ENCODE data around the gene TOM1.

The TOM1 gene

DNA sequence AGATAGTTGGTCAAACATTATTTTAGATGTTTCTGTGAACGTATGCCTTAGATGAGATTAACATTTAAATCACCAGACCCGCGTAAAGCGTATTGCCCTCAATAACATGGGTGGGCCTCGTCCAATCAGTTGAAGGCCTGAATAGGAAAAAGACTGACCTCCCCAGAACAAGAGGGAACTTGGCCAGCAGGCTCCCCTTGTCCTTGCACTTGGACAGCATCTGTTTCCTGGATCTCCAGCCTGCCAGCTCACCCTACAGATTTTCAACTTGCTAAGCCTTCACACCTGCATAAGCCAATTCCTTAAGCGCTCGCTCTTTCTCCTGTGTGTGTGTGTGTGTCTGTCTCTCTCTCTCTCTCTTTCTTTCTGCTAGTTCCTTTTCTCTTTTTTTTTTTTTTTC is 8.2 kb downstream of the TOM1 start:
- DNase-seq, result no peak

DNA sequence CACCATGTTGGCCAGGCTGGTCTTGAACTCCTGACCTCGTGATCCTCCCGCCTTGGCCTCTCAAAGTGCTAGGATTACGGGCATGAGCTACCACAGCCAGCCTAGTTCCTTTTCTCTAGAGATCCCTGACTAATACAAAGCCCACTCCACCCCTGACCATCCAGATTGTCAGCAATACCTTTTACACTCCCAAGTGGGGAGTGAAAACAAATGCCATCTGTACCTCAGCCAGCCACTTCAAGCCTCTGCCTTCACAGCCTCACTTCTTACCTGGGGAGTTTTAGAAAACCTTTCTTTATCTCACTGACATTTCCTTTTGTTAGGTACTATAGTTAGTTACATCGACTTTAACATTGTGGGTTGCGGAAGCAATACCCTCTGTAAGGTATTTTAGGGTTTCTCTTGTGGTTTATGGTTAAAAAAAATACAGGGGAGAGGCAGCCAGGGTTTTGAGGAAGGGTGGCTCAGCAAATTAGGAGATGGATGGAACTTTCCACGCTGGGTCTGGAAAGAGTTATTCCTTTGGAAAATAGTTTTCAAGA is 8.9 kb downstream of the TOM1 start:
- peak; percentile 31 for DNase-seq

DNA sequence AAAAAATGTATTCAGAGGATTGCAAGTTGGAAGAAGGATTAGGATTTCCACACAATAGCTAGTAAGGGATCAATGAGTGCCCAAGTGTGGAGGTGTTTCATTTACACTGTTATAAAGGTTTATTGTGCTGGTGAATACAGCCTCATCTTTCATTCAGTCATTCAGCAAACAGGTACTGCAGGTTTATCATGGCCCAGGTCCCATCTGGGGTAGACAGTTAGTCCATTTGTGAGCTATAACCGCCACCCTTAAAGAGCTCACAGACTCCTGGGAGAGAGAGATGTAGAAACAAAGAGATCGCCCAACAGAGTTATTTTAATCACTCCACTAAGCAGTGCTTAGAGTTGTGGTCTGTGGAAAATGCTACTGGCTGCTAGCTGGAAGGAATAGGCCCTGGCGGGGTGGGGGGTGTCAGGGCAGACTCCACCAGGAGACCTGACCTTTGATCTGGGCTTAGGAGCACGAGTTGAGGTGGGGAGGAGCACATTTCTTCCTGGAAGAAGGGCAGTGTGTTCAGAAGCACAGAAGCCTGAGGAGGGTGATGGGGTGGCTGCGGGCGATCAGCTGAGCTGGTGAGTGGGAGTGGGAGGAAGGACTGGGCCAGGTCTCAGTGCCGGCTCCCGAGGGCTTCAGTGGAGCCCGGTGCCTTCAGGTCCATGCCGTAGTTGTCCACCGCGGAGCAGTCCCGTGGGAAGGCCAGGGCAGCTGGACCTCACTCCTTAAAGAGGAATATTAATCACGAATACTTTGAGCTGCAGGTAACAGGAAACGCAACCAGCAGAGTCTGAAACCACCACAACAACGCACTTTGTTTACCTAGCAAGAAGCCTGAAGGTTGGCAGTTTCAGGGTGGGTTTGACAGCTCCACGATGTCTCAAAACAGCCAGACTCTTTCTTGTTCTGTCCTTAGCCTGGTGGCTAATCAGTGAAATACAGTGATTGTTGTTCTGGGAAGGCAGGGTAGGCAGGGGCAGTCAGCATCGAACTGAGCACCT is 11.2 kb downstream of the TOM1 start:
- DNase-seq, result no peak

DNA sequence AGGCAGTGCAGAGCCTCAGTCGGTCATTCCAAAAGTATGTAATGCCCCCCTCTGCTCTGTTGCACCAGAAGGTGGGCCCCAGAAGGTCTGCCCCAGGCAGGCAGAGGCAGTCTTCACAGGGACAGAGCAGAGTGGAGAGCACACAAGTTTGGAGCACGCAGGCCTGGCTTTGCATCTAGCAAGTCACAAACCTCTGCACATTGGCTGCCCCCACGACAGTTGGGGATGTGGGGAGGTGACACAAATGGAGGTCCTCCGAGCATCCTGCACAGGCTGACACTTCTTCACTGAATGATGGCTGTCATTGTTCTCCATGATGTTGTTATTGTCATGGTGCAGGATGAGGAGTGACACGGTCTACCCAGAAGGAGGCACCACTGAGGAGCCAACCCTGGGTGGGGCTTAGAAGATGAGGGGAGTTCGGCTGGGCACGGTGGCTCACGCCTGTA is 11.9 kb downstream of the TOM1 start:
- DNase-seq, result no peak

DNA sequence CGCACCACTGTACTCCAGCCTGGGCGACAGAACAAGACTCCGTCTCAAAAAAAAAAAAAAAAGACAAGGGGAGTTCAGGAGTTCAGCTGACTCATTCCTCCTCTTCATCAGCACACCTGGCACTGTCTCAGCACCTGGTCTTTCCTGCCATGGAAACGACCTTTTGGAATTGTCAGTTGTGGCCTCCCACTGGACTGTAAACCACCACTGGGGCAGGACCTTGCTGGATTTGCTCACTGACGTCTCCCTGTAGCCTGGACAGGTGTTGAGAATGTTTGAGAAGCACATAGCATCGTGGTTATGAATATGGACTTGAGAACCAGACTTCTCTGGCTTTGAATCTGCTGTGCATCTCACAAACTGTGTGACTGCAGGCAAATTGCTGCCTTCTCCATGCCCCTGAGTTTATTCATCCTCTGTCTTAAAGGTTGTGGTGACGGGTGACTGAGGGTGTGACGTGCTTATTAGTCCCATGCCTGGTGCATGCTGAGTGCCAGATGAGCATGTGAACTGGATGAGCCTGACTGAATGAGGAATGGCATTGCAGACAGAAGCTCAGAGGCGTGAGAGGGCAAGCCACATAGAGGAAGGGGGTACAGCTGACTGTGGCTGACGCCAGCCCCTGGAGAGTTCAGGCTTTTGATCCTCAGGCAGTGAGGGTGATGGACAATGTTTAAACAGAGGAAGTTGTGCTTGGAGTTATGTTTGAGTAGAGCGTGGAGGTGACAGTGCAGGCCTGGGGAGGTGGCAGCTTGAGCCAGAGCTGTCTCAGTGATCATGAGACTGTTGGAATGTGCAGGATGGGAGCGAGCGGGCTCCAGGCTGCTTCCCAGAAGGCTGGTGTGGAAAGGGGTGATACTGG is 12.7 kb downstream of the TOM1 start:
- DNase-seq, result no peak

DNA sequence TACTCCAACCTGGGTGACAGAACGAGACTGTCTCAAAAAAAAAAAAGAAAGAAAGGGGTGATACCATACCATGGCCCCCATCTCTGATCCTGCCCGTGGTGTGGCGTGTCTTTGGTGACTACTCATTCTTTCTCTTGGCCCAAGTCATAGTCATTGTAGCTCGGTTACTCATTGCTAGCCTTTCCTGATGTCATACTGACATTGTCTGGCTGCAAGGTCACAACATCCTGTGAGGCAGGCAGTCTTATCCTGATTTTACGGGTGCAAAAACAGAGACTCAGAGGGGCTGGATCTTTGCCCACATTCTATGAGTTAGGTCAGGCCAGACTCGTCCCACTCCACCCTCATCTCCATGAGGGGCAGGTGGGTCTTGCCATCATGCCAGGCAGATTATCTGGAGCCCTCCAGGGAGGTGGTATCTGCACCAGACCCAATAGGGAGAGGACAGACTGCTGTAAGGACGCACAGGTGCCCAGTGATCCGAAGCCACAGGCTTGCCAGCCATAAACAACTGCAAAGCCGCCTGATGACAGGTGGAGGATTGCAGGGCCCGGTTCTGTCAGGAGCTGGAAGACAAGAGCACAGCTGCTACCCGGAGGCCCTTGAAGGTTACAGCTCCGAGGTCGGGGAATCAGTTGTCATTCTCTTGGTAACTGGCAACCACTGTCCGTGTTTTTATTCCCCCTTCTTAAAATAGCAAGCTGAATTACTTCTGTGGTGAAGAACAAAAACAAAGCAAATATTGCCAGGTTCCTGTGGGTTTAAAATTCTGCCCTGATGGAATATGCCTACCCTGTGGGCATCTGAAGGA is 13.8 kb downstream of the TOM1 start:
- no peak for DNase-seq

GRCh38 chr22:35314161-35314942 is 14.7 kb downstream of the TOM1 start:
- no peak for DNase-seq

- DNase-seq, result no peak
These were observed 15.6 kb downstream of the TOM1 start for GRCh38 chr22:35315141-35315854.

- no peak for DNase-seq
These were observed 16.4 kb downstream of the TOM1 start for GRCh38 chr22:35315855-35316745.

- DNase-seq, result no peak
These were observed 17.1 kb downstream of the TOM1 start for GRCh38 chr22:35316751-35317150.

- DNase-seq, result no peak
These were observed 18.1 kb downstream of the TOM1 start for GRCh38 chr22:35317680-35318290.

- DNase-seq, result no peak
These were observed 18.9 kb downstream of the TOM1 start for GRCh38 chr22:35318346-35319215.

- DNase-seq, result no peak
These were observed 19.7 kb downstream of the TOM1 start for GRCh38 chr22:35319244-35319985.

GRCh38 chr22:35322126-35322525 is 22.4 kb downstream of the TOM1 start:
- DNase-seq, result no peak

DNA sequence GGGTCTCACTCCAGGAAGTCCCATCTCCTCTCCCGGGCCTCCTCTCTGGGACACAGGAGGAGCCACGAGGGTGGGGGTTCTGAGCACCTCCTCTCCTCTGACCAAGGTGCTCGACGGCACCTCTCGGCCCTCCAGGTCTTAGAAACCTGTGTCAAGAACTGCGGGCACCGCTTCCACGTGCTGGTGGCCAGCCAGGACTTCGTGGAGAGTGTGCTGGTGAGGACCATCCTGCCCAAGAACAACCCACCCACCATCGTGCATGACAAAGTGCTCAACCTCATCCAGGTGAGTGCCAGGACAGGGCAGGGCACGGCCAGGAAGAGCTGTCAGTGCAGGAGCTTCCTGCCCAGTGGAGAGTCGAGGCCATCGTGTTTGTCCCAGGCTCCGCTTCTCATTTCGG is 23.2 kb downstream of the TOM1 start:
- no peak for DNase-seq

DNA sequence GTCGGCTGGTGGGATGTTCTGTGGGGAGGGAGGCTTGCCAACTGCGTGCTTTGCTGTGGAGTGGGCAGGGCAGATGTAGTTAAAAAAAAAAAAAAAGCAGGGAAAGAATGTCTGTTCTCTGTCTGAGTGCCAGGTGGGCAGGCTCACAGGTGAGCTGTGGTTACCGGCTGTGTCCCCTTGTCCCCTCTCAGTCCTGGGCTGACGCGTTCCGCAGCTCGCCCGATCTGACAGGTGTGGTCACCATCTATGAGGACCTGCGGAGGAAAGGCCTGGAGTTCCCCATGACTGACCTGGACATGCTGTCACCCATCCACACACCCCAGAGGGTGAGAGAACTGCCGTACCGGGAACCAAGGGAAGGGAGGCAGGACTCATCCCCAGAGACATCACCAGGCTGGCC is 23.6 kb downstream of the TOM1 start:
- DNase-seq, result no peak

DNA sequence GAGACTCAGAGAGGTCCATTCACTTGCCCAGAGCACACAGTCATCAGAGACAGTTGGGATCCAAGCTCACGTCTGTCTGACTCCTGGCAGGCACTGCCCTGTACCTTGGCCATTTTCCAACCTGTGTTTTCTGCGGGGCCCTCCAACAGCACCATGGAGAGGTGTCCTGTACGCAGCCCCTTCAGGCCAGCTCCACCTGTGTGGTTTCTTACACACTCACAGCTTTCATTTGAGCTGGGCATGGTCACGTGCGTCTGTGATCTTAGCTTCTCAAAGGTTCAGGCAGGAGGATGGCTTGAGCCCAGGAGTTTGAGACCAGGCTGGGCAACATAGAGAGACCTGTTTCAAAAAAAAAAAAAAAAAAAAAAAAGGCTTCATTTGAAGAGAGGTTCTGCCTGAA is 24.4 kb downstream of the TOM1 start:
- no peak for DNase-seq

- DNase-seq, result no peak
These were observed 25.1 kb downstream of the TOM1 start for GRCh38 chr22:35324762-35325161.

All from CD4-positive, alpha-beta T cell treated with Interleukin-10 for 1 hour (primary cell).